Epithelial cell of alveolus of lung (primary cell): ENCODE results near the gene LRRK1. TPM values are rescaled to one million over a fixed set of nuclear protein-coding genes. Genes with fewer than 3 reads are reported as not detected.

Experiments
- total RNA-seq: library from RNA; depleted of rRNA; stranded (reverse); fragments of >200 nt; gene quantifications from 2 replicates; pipeline ENCODE4 v1.2.1, GENCODE V29; 2015

The LRRK1 gene, protein sequence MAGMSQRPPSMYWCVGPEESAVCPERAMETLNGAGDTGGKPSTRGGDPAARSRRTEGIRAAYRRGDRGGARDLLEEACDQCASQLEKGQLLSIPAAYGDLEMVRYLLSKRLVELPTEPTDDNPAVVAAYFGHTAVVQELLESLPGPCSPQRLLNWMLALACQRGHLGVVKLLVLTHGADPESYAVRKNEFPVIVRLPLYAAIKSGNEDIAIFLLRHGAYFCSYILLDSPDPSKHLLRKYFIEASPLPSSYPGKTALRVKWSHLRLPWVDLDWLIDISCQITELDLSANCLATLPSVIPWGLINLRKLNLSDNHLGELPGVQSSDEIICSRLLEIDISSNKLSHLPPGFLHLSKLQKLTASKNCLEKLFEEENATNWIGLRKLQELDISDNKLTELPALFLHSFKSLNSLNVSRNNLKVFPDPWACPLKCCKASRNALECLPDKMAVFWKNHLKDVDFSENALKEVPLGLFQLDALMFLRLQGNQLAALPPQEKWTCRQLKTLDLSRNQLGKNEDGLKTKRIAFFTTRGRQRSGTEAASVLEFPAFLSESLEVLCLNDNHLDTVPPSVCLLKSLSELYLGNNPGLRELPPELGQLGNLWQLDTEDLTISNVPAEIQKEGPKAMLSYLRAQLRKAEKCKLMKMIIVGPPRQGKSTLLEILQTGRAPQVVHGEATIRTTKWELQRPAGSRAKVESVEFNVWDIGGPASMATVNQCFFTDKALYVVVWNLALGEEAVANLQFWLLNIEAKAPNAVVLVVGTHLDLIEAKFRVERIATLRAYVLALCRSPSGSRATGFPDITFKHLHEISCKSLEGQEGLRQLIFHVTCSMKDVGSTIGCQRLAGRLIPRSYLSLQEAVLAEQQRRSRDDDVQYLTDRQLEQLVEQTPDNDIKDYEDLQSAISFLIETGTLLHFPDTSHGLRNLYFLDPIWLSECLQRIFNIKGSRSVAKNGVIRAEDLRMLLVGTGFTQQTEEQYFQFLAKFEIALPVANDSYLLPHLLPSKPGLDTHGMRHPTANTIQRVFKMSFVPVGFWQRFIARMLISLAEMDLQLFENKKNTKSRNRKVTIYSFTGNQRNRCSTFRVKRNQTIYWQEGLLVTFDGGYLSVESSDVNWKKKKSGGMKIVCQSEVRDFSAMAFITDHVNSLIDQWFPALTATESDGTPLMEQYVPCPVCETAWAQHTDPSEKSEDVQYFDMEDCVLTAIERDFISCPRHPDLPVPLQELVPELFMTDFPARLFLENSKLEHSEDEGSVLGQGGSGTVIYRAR (N-terminal part only)
- total RNA-seq, result 4.0 and 9.8 TPM in 2 replicates

DNA sequence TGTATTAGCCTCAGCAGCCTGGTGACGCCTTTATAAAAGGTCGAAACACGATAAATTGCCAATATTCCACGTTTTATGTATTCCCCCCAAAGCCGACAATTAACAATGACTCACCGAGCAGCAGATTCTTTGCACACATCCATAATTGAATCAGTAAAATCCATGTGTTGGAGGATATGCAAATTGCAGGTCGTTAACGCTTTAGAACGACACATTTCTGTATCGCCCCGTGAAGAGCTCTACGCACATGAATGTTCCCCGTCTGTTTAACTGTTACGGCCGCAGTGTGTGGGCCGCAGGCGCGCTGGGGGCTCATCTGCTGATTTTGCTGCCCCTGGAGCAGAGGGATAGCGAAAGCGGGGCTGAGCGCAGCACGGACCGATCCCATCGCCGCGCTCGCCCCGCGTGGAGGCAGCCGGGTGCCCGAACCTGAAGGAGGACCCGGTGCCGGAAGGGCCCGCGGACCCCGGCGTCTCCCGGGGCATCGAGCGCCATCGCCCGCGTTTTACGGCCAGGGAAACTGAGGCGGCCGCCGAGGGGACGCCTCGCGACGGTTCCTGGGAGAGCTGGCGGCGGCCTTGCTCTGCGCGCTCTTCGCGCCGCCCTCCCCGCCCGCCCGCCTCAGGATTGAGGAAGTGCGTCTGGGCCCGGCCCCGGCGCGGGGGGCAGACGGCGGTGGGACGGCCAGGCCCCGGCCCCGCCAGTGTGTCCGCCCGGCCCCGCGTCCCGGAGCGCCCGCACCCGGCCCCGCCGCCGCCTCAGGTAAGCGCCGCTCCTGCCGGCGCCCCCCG lies at the start of gene LRRK1:
Gene LRRK1 (plus strand): TSS at position 668 of the 791 bp plus-strand sequence. CDS start 5,276 bp downstream, outside the sequence.

GRCh38 chr15:100879464-100880138 lies 39.6 kb upstream of the LRRK1 start, which contains the start of gene ALDH1A3:
Gene ALDH1A3, plus strand, starts transcription at chr15:100879831. Its CDS starts 77 bp downstream, at chr15:100879908.

Other genes with a start within 250 kb of the LRRK1 start
- gene ALDH1A3, start 39.5 kb upstream of the LRRK1 start, total RNA-seq, result 22.7 and 71.6 TPM in 2 replicates